IMR-90 (cell line): ENCODE data around the gene HEY2. TPM values are rescaled to one million over a fixed set of nuclear protein-coding genes. Genes with fewer than 3 reads are reported as not detected.

Source experiments
- ATAC-seq: fragments of 200-7000 bp; cut with Tn5 transposase; 2 replicates; pipeline ENCODE4 v1.9.1; 2020; ENCODE audit warnings: low read depth, mild to moderate bottlenecking, moderate library complexity
- BruUV-seq: library from RNA; stranded (reverse); fragments of 400-500 nt; replicated peaks from 2 replicates; lab custom pipeline; 2021; lab: Mats Ljungman, UMichigan
- CTCF ChIA-PET: fragments of 300-600 bp; formaldehyde crosslinking; extraction: SDS; loops from one replicate; lab custom pipeline; 2021; ENCODE audit warnings: antibody characterized with exemption; lab: Yijun Ruan, JAX
- POLR2A ChIA-PET: fragments of 300-600 bp; sonication (Branson Sonifier 250); formaldehyde crosslinking; loops from one replicate; lab custom pipeline; 2022; ENCODE audit warnings: antibody characterized with exemption; ENCODE audit not compliant: unreplicated experiment; lab: Charles Lee
- DNase-seq: peaks from one replicate; pipeline ENCODE4 v3.0.0; 2013
- H2AFZ ChIP-seq: replicated peaks from 2 replicates; pipeline ENCODE3; 2013; ENCODE audit warnings: low read length, mild to moderate bottlenecking; ENCODE audit not compliant: poor library complexity
- H2AK5ac ChIP-seq: 2 replicates; pipeline ENCODE4 v1.6.1; 2013; ENCODE audit warnings: low read depth, low read length, inconsistent platforms
- H2AK9ac ChIP-seq: replicated peaks from 2 replicates; pipeline ENCODE3; 2013; ENCODE audit warnings: mild to moderate bottlenecking, low read depth, low read length, moderate library complexity; ENCODE audit not compliant: poor library complexity
- H2BK120ac ChIP-seq: 2 replicates; pipeline ENCODE4 v1.6.1; 2013; ENCODE audit warnings: low read depth, low read length, inconsistent platforms
- H2BK15ac ChIP-seq: 3 replicates; pipeline ENCODE4 v1.6.1; 2013; ENCODE audit warnings: low read depth, low read length, inconsistent platforms
- H2BK20ac ChIP-seq: 2 replicates; pipeline ENCODE4 v1.6.1; 2013; ENCODE audit warnings: low read depth, mild to moderate bottlenecking, inconsistent platforms, low read length, moderate library complexity
- H2BK5ac ChIP-seq: 2 replicates; pipeline ENCODE4 v1.6.1; 2013; ENCODE audit warnings: mild to moderate bottlenecking, low read depth, low read length, inconsistent platforms; ENCODE audit not compliant: poor library complexity, severe bottlenecking
- H3K14ac ChIP-seq: replicated peaks from 2 replicates; pipeline ENCODE4 v1.6.1; 2013; ENCODE audit warnings: low read depth, low read length, inconsistent platforms
- H3K18ac ChIP-seq: 2 replicates; pipeline ENCODE4 v1.6.1; 2013; ENCODE audit warnings: low read depth, low read length, control low read depth
- H3K23ac ChIP-seq: 2 replicates; pipeline ENCODE4 v1.6.1; 2013; ENCODE audit warnings: low read depth, low read length, inconsistent platforms
- H3K27ac ChIP-seq: 2 replicates; pipeline ENCODE4 v1.5.1; 2013; ENCODE audit warnings: mild to moderate bottlenecking, control low read depth, low read length; ENCODE audit not compliant: insufficient read depth
- H3K27me3 ChIP-seq: 2 replicates; pipeline ENCODE4 v1.6.1; 2013; ENCODE audit warnings: low read length; ENCODE audit not compliant: control insufficient read depth, insufficient read depth
- H3K36me3 ChIP-seq: 2 replicates; pipeline ENCODE4 v1.6.1; 2013; ENCODE audit warnings: low read length, mixed read lengths; ENCODE audit not compliant: control insufficient read depth, insufficient read depth
- H3K4ac ChIP-seq: 2 replicates; pipeline ENCODE4 v1.6.1; 2013; ENCODE audit warnings: low read depth, low read length, inconsistent platforms
- H3K4me1 ChIP-seq: 2 replicates; pipeline ENCODE4 v1.6.1; 2013; ENCODE audit warnings: low read length, mixed read lengths; ENCODE audit not compliant: control insufficient read depth, insufficient read depth
- H3K4me2 ChIP-seq: 2 replicates; pipeline ENCODE4 v1.6.1; 2013; ENCODE audit warnings: low read depth, mild to moderate bottlenecking, control low read depth, low read length, moderate library complexity
- H3K4me3 ChIP-seq: 2 replicates; pipeline ENCODE4 v1.5.1; 2013; ENCODE audit warnings: low read depth, mild to moderate bottlenecking, control low read depth, low read length, moderate library complexity; ENCODE audit not compliant: insufficient read depth
- H3K56ac ChIP-seq: 2 replicates; pipeline ENCODE4 v1.6.1; 2013; ENCODE audit warnings: low read length, inconsistent platforms; ENCODE audit not compliant: insufficient read depth; ENCODE audit errors: extremely low read depth
- H3K79me1 ChIP-seq, 2 experiments: 2 replicates each; pipeline ENCODE4 v1.6.1; 2013; ENCODE audit warnings: low read length in 2 of 2, inconsistent platforms in 1 of 2, low read depth in 1 of 2
- H3K9ac ChIP-seq: 2 replicates; pipeline ENCODE4 v1.6.1; 2013; ENCODE audit warnings: low read depth, low read length, control low read depth
- H3K9me1 ChIP-seq: 2 replicates; pipeline ENCODE4 v1.6.1; 2013; ENCODE audit warnings: low read length, inconsistent platforms; ENCODE audit not compliant: insufficient read depth
- H3K9me3 ChIP-seq: 2 replicates; pipeline ENCODE4 v1.6.1; 2013; ENCODE audit warnings: low read length; ENCODE audit not compliant: control insufficient read depth, insufficient read depth
- H4K20me1 ChIP-seq: 2 replicates; pipeline ENCODE4 v1.6.1; 2013; ENCODE audit warnings: low read length, inconsistent platforms; ENCODE audit not compliant: insufficient read depth
- H4K5ac ChIP-seq: 2 replicates; pipeline ENCODE4 v1.6.1; 2013; ENCODE audit warnings: mild to moderate bottlenecking, low read depth, low read length, control low read depth
- H4K8ac ChIP-seq, 2 experiments: 2 replicates each; pipeline ENCODE4 v1.6.1; 2013; ENCODE audit warnings: low read depth in 2 of 2, low read length in 2 of 2, control low read depth in 1 of 2, inconsistent platforms in 1 of 2
- H4K91ac ChIP-seq: 2 replicates; pipeline ENCODE4 v1.6.1; 2013; ENCODE audit warnings: low read depth, low read length, inconsistent platforms; ENCODE audit not compliant: insufficient read depth
- BHLHE40 ChIP-seq: fragments of 150-350 bp; IDR thresholded peaks from 2 replicates; pipeline ENCODE4 v1.6.1; 2016; ENCODE audit warnings: mild to moderate bottlenecking, low read depth, low read length
- CHD1 ChIP-seq: IDR thresholded peaks from 2 replicates; pipeline ENCODE4 v1.6.1; 2012; ENCODE audit warnings: low read depth, low read length, improper control_type of control experiment
- CTCF ChIP-seq: conservative IDR thresholded peaks from 2 replicates; pipeline ENCODE4 v1.5.1; 2012; ENCODE audit warnings: mild to moderate bottlenecking, low read depth, low read length, improper control_type of control experiment
- ELK1 ChIP-seq: fragments of 150-350 bp; IDR thresholded peaks from 2 replicates; pipeline ENCODE4 v1.6.1; 2016; ENCODE audit warnings: low read depth, mild to moderate bottlenecking, low read length, moderate library complexity, borderline replicate concordance
- MAFK ChIP-seq: IDR thresholded peaks from 2 replicates; pipeline ENCODE4 v1.6.1; 2012; ENCODE audit warnings: low read depth, low read length, improper control_type of control experiment
- MAZ ChIP-seq: IDR thresholded peaks from 2 replicates; pipeline ENCODE4 v1.6.1; 2012; ENCODE audit warnings: low read depth, mild to moderate bottlenecking, low read length, improper control_type of control experiment, moderate library complexity, borderline replicate concordance
- MXI1 ChIP-seq: IDR thresholded peaks from 2 replicates; pipeline ENCODE4 v1.6.1; 2012; ENCODE audit warnings: low read depth, mild to moderate bottlenecking, low read length, moderate library complexity, borderline replicate concordance
- NFE2L2 ChIP-seq: fragments of 150-350 bp; IDR thresholded peaks from 2 replicates; pipeline ENCODE4 v1.6.1; 2016; ENCODE audit warnings: low read depth, mild to moderate bottlenecking, low read length
- POLR2A ChIP-seq: IDR thresholded peaks from 2 replicates; pipeline ENCODE4 v1.6.1; 2012; ENCODE audit warnings: mild to moderate bottlenecking, low read depth, low read length
- RAD21 ChIP-seq: IDR thresholded peaks from 2 replicates; pipeline ENCODE4 v1.6.1; 2012; ENCODE audit warnings: low read length, improper control_type of control experiment
- RCOR1 ChIP-seq: IDR thresholded peaks from 2 replicates; pipeline ENCODE4 v1.6.1; 2012; ENCODE audit warnings: mild to moderate bottlenecking, low read length, improper control_type of control experiment; ENCODE audit not compliant: insufficient replicate concordance
- RFX5 ChIP-seq: IDR thresholded peaks from 2 replicates; pipeline ENCODE4 v1.8.0; 2012; ENCODE audit warnings: low read depth, mild to moderate bottlenecking, low read length, moderate library complexity
- SMC3 ChIP-seq: fragments of 150-350 bp; IDR thresholded peaks from 2 replicates; pipeline ENCODE4 v1.6.1; 2016; ENCODE audit warnings: low read depth, mild to moderate bottlenecking, antibody characterized with exemption, low read length, moderate library complexity
- USF2 ChIP-seq: fragments of 150-350 bp; IDR thresholded peaks from 2 replicates; pipeline ENCODE4 v1.6.1; 2017; ENCODE audit warnings: mild to moderate bottlenecking, antibody characterized with exemption, low read length, low read depth
- WGBS, 2 experiments: methylation state at CpG; one replicate each; pipeline versions ENCODE4 v1.1.5 to v1.1.7; 2013; ENCODE audit warnings: missing lambda C conversion rate in 2 of 2; ENCODE audit not compliant: insufficient read length in 1 of 2; ENCODE audit errors: extremely low coverage in 2 of 2; 5-methylcytosine and 5-hydroxymethylcytosine counted together
- dilution Hi-C: fragments of 300-500 bp; cut with HindIII; formaldehyde crosslinking; loops from one replicate; pipeline ENCODE4 v1.14.3; 2018; ENCODE audit warnings: low sequenced_read_pairs; ENCODE audit not compliant: unreplicated experiment
- in situ Hi-C: fragments of 300-500 bp; cut with MboI; formaldehyde crosslinking; loops from 3 replicates; pipeline ENCODE4 v1.14.3; 2019; ENCODE audit warnings: low sequenced_read_pairs, inconsistent platforms, mixed read lengths
- intact Hi-C: fragments of 100-400 bp; cut with micrococcal nuclease; formaldehyde crosslinking; loops from 2 replicates; pipeline ENCODE4 v1.10.0; 2022
- polyA plus RNA-seq, 3 experiments: library from polyadenylated mRNA; depleted of rRNA; stranded (reverse); fragments of >200 nt; gene quantifications; 2 replicates each; pipeline ENCODE4 v1.2.3, GENCODE V29; 2012; ENCODE audit warnings: low replicate concordance in 1 of 3
- total RNA-seq: library from RNA; depleted of rRNA; stranded (reverse); fragments of >200 nt; gene quantifications from 2 replicates; pipeline ENCODE4 v1.2.3, GENCODE V29; 2012

Gene HEY2
- total and polyA plus RNA-seq, 2 of the 4 experiments (the other 2 are of a cell fraction): not detected

GRCh38 chr6:125754566-125754965 lies 5.1 kb downstream of the HEY2 start:
- Histone ChIP-seq H3K9ac (no peak overlapping the region), H3K4me1 (peaks cover 2% of the 10 kb centered on the region; the same call in 1 of the 2 replicates), H3K79me1 (no peaks in the 10 kb centered on the region), H3K23ac (no peak overlapping the region), H3K27me3 (peaks cover 43% of the 10 kb centered on the region), H3K9me1 (no peaks in the 10 kb centered on the region), H4K5ac (no peak overlapping the region), H2BK120ac (no peak overlapping the region), H2BK15ac (no peak overlapping the region), H2AK5ac (no peak overlapping the region), H4K8ac (no peak overlapping the region), H3K9me3 (no peaks in the 10 kb centered on the region), H3K27ac (no peak overlapping the region), H3K56ac (no peak overlapping the region), H3K4ac (no peak overlapping the region), H2BK20ac (no peak overlapping the region), H2AFZ (no peak overlapping the region), H2BK5ac (no peak overlapping the region), H3K4me3 (no peak overlapping the region), H3K14ac (no peak overlapping the region), H3K36me3 (no peaks in the 10 kb centered on the region), H3K18ac (no peak overlapping the region), H3K4me2 (no peak overlapping the region), H4K91ac (no peak overlapping the region), H2AK9ac (no peak overlapping the region), H4K20me1 (no peaks in the 10 kb centered on the region)
- WGBS, 2 experiments: no CpG with 5 or more reads among the region's 2 CpGs
- CTCF ChIA-PET: interaction anchor here (0.5 kb wide), 1 partner anchor 11 kb away, joined by 3 read pairs; no protein-coding TSS in a partner anchor
- dilution Hi-C loops (no loop called here), intact Hi-C loops (no loop called here), in situ Hi-C loops (loop anchor here (25.0 kb wide), 1 partner anchor 592 kb away; the partner anchor contains the start of gene TPD52L1)
- BruUV-seq: no TSS peak
- TF ChIP-seq NFE2L2: no peak
- no peak for TF ChIP-seq SMC3
- TF ChIP-seq RCOR1: no peak
- TF ChIP-seq POLR2A: no peak
- TF ChIP-seq MAFK: no peak
- no peak for TF ChIP-seq CTCF
- no peak for TF ChIP-seq MAZ
- no peak for TF ChIP-seq CHD1
- no peak for TF ChIP-seq RFX5
- TF ChIP-seq ELK1: no peak
- TF ChIP-seq MXI1: no peak
- TF ChIP-seq RAD21: no peak
- TF ChIP-seq USF2: no peak
- no peak for TF ChIP-seq BHLHE40
- DNase-seq (no peak), ATAC-seq (no peak)
- POLR2A ChIA-PET: no interaction called here
